Measurements from ENCODE around the gene HAGH. TPM values are rescaled to one million over a fixed set of nuclear protein-coding genes. Genes with fewer than 3 reads are reported as not detected.

The HAGH gene
- total RNA-seq, 1 experiment from 2014 or later = 50.9 TPM

DNA sequence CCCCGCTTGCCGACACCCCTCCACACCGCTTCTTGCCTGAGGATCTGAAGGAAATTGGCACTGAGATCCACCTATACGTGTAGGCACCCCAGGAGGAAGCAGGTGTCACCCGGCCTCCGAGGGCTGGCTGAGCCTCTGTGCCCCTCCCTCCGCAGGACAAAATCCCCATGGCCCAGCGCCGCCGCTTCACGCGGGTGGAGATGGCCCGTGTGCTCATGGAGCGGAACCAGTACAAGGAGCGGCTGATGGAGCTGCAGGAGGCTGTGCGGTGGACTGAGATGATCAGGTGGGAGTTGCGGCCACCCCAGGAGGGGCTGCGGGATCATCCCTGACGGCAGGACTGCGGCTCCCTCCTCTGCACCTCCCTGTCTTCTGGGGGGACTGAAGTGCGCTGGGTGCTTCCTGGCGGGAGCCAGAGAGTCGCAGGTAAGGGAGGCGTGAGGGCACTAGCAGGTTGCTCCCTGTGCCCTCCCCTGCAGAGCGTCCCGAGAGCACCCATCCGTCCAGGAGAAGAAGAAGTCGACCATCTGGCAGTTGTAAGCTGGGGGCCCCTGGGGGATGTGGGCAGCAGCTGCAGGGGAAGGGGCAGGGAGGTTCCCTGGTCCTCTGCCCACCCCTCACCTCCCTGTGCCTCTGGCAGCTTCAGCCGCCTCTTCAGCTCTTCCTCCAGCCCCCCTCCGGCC, 64.3 kb downstream of the HAGH start:
- no peak for DNase-seq (ENCODE audit: low read depth, low spot score)
- in situ Hi-C loops (cut with HindIII; ENCODE audit: low pct_unique_long_range_greater_than_20kb, low sequenced_read_pairs) = no loop called here

GRCh38 chr16:1761751-1762150, 64.9 kb downstream of the HAGH start:
- no peak for DNase-seq (ENCODE audit: low read depth, low spot score)
- in situ Hi-C loops (cut with HindIII; ENCODE audit: low pct_unique_long_range_greater_than_20kb, low sequenced_read_pairs) = no loop called here

GRCh38 chr16:1760911-1761310, 65.7 kb downstream of the HAGH start:
- DNase-seq (ENCODE audit: low read depth, low spot score) = no peak
- in situ Hi-C loops (cut with HindIII; ENCODE audit: low pct_unique_long_range_greater_than_20kb, low sequenced_read_pairs) = no loop called here

- DNase-seq (ENCODE audit: low read depth, low spot score) = no peak
- in situ Hi-C loops (cut with HindIII; ENCODE audit: low pct_unique_long_range_greater_than_20kb, low sequenced_read_pairs) = no loop called here
Observed at GRCh38 chr16:1759511-1759910, 67.1 kb downstream of the HAGH start.

DNA sequence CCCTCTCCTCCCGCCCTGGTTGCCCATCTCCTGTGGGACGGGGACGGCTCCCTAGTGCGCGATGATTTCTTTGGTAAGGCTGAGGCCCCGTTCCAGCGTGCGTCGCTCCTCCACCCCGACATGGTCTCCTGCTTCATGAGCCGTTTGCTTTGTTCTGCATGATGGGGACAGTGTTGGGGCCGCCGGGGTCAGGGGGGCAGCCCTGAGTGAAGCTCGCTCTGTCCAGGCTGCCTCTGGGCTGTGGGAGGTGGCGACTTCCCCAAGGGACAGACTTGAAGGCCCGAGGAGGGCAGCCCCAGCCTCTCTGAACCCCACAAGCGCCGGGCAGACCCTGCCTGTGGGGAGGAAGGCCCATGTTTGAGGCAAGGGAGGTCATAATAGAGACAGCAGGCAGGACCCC, 67.7 kb downstream of the HAGH start:
- in situ Hi-C loops (cut with HindIII; ENCODE audit: low pct_unique_long_range_greater_than_20kb, low sequenced_read_pairs) = no loop called here
- no peak for DNase-seq (ENCODE audit: low read depth, low spot score)

- in situ Hi-C loops (cut with HindIII; ENCODE audit: low pct_unique_long_range_greater_than_20kb, low sequenced_read_pairs) = no loop called here
- no peak for DNase-seq (ENCODE audit: low read depth, low spot score)
Observed at GRCh38 chr16:1757714-1758461, 68.7 kb downstream of the HAGH start.

Other genes starting within 250 kb of the HAGH start
- 4.9 and 6.7 TPM in 2 replicates for gene IFT140, start 214.8 kb downstream of the HAGH start, total RNA-seq (2014; rRNA removed; shearing (Covaris generic))
- gene CRAMP1, start 214.5 kb downstream of the HAGH start, total RNA-seq (2014; rRNA removed; shearing (Covaris generic)) = 4.7 and 5.4 TPM in 2 replicates
- gene JPT2, start 148.5 kb downstream of the HAGH start, total RNA-seq (2014; rRNA removed; shearing (Covaris generic)) = 45.5 and 48.5 TPM in 2 replicates
- gene MAPK8IP3, start 120.6 kb downstream of the HAGH start, total RNA-seq (2014; rRNA removed; shearing (Covaris generic)) = 19.3 and 20.3 TPM in 2 replicates
- 12.2 and 12.9 TPM in 2 replicates for gene NME3, start 55.3 kb downstream of the HAGH start, total RNA-seq (2014; rRNA removed; shearing (Covaris generic))
- gene EME2, start 54.0 kb downstream of the HAGH start, total RNA-seq (2014; rRNA removed; shearing (Covaris generic)) = 4.3 and 8.6 TPM in 2 replicates
- gene MRPS34, start 53.7 kb downstream of the HAGH start, total RNA-seq (2014; rRNA removed; shearing (Covaris generic)) = 102 TPM in 2 replicates
- 12.8 and 13.1 TPM in 2 replicates for gene SPSB3, start 44.3 kb downstream of the HAGH start, total RNA-seq (2014; rRNA removed; shearing (Covaris generic))
- gene NUBP2, start 43.9 kb downstream of the HAGH start, total RNA-seq (2014; rRNA removed; shearing (Covaris generic)) = 57.9 and 58.1 TPM in 2 replicates
- gene IGFALS, start 33.1 kb downstream of the HAGH start, total RNA-seq (2014; rRNA removed; shearing (Covaris generic)) = not detected in 2 replicates
- 75.3 and 96.5 TPM in 2 replicates for gene FAHD1, start 381 bp upstream of the HAGH start, total RNA-seq (2014; rRNA removed; shearing (Covaris generic))
- 0.48 TPM in 1 of 2 replicates, not detected in the other for gene MEIOB, start 45.3 kb upstream of the HAGH start, total RNA-seq (2014; rRNA removed; shearing (Covaris generic))
- not detected in 2 replicates for gene HS3ST6, start 91.6 kb upstream of the HAGH start, total RNA-seq (2014; rRNA removed; shearing (Covaris generic))
- 17.2 and 23.6 TPM in 2 replicates for gene MSRB1, start 116.4 kb upstream of the HAGH start, total RNA-seq (2014; rRNA removed; shearing (Covaris generic))
- gene RPL3L, start 127.9 kb upstream of the HAGH start, total RNA-seq (2014; rRNA removed; shearing (Covaris generic)) = not detected in 2 replicates
- gene NDUFB10, start 132.7 kb upstream of the HAGH start, total RNA-seq (2014; rRNA removed; shearing (Covaris generic)) = 234 and 241 TPM in 2 replicates
- 2,672 and 2,687 TPM in 2 replicates for gene RPS2, start 138.0 kb upstream of the HAGH start, total RNA-seq (2014; rRNA removed; shearing (Covaris generic))
- gene RNF151, start 140.0 kb upstream of the HAGH start, total RNA-seq (2014; rRNA removed; shearing (Covaris generic)) = not detected in 2 replicates
- gene TBL3, start 145.2 kb upstream of the HAGH start, total RNA-seq (2014; rRNA removed; shearing (Covaris generic)) = 26.5 and 27.9 TPM in 2 replicates
- not detected in 2 replicates for gene NOXO1, start 154.6 kb upstream of the HAGH start, total RNA-seq (2014; rRNA removed; shearing (Covaris generic))
- gene GFER, start 157.4 kb upstream of the HAGH start, total RNA-seq (2014; rRNA removed; shearing (Covaris generic)) = 29.2 and 33.9 TPM in 2 replicates
- gene SYNGR3, start 163.1 kb upstream of the HAGH start, total RNA-seq (2014; rRNA removed; shearing (Covaris generic)) = 0.37 and 1.5 TPM in 2 replicates
- 10.4 and 10.7 TPM in 2 replicates for gene ZNF598, start 183.0 kb upstream of the HAGH start, total RNA-seq (2014; rRNA removed; shearing (Covaris generic))
- 0.55 TPM in 1 of 2 replicates, not detected in the other for gene NPW, start 193.0 kb upstream of the HAGH start, total RNA-seq (2014; rRNA removed; shearing (Covaris generic))
- gene NHERF2, start 200.1 kb upstream of the HAGH start, total RNA-seq (2014; rRNA removed; shearing (Covaris generic)) = 7.0 and 9.3 TPM in 2 replicates
- 27.0 and 31.2 TPM in 2 replicates for gene NTHL1, start 221.0 kb upstream of the HAGH start, total RNA-seq (2014; rRNA removed; shearing (Covaris generic))
- 11.6 and 20.2 TPM in 2 replicates for gene TSC2, start 221.2 kb upstream of the HAGH start, total RNA-seq (2014; rRNA removed; shearing (Covaris generic))

Data from SK-MEL-5 (cell line).